HEK293 (cell line): ENCODE results near the gene ANO3.

Source experiments
- CTCF ChIA-PET: fragments of 350-600 bp; formaldehyde crosslinking; extraction: SDS; loops from one replicate; lab custom pipeline; 2021; ENCODE audit warnings: antibody characterized with exemption; lab: Yijun Ruan, JAX
- POLR2A ChIA-PET: fragments of 300-600 bp; formaldehyde crosslinking; extraction: SDS; loops from one replicate; lab custom pipeline; 2020; ENCODE audit warnings: antibody characterized with exemption, inconsistent platforms; lab: Yijun Ruan, JAX
- H3K27ac ChIP-seq: fragments of 200-500 bp; sonication (Bioruptor generic); 2 replicates; pipeline ENCODE4 v1.5.1; 2014; ENCODE audit warnings: low read depth, low read length, control low read depth, inconsistent platforms; ENCODE audit errors: extremely low read depth
- H3K36me3 ChIP-seq, 2 experiments: fragments of 200-500 bp in 1 of 2; sonication (Bioruptor generic) in 1 of 2; 1 replicate in 1 of 2; 2 replicates in 1 of 2; pipeline ENCODE4 v1.5.1; 2014 to 2017; ENCODE audit warnings: inconsistent platforms in 2 of 2, low read length in 2 of 2; ENCODE audit not compliant: control insufficient read depth in 2 of 2, insufficient read depth in 1 of 2
- H3K4me1 ChIP-seq: fragments of 200-500 bp; sonication (Bioruptor generic); 2 replicates; pipeline ENCODE4 v1.5.1; 2014; ENCODE audit warnings: mild to moderate bottlenecking, low read length, inconsistent platforms; ENCODE audit not compliant: control insufficient read depth, insufficient read depth
- H3K4me3 ChIP-seq: 2 replicates; pipeline ENCODE4 v1.5.1; 2011; ENCODE audit warnings: low read depth, mild to moderate bottlenecking, control low read depth, low read length, moderate library complexity
- H3K9me3 ChIP-seq: fragments of 200-500 bp; sonication (Bioruptor generic); 2 replicates; pipeline ENCODE4 v1.5.1; 2014; ENCODE audit warnings: low read depth, low read length, inconsistent platforms; ENCODE audit not compliant: control insufficient read depth, insufficient read depth
- BCL6B ChIP-seq: fragments of 450-650 bp; formaldehyde crosslinking; IDR thresholded peaks from 2 replicates; pipeline ENCODE4 v1.5.1; 2017; ENCODE audit warnings: missing biosample characterization, missing genetic modification characterization
- HOXD13 ChIP-seq: sonication (generic); formaldehyde crosslinking; IDR thresholded peaks from 2 replicates; pipeline ENCODE4 v1.8.0; 2022; ENCODE audit warnings: missing genetic modification reagents, borderline replicate concordance
- KLF16 ChIP-seq: fragments of 450-650 bp; formaldehyde crosslinking; IDR thresholded peaks from 2 replicates; pipeline ENCODE4 v1.5.1; 2017; ENCODE audit warnings: missing biosample characterization, missing genetic modification characterization
- MEIS1 ChIP-seq: sonication (generic); formaldehyde crosslinking; IDR thresholded peaks from 2 replicates; pipeline ENCODE4 v1.8.1; 2022; ENCODE audit warnings: missing genetic modification reagents, mild to moderate bottlenecking, borderline replicate concordance
- SETDB1 ChIP-seq: IDR thresholded peaks from one replicate; pipeline ENCODE4 v1.6.1; 2017; ENCODE audit warnings: mild to moderate bottlenecking, low read length, moderate library complexity, mixed read lengths; ENCODE audit not compliant: insufficient read length
- TCF7L2 ChIP-seq: IDR thresholded peaks from 2 replicates; pipeline ENCODE4 v1.6.1; 2011; ENCODE audit warnings: low read depth, mild to moderate bottlenecking, inconsistent platforms, low read length, moderate library complexity, borderline replicate concordance
- ZBTB26 ChIP-seq: fragments of 450-650 bp; formaldehyde crosslinking; optimal IDR thresholded peaks from 2 replicates; pipeline ENCODE3; 2016; ENCODE audit warnings: missing biosample characterization, mild to moderate bottlenecking, missing genetic modification characterization
- ZNF133 ChIP-seq: fragments of 450-650 bp; formaldehyde crosslinking; IDR thresholded peaks from 2 replicates; pipeline ENCODE4 v1.5.1; 2016; ENCODE audit warnings: missing biosample characterization, missing genetic modification characterization
- ZNF23 ChIP-seq: fragments of 450-650 bp; formaldehyde crosslinking; IDR thresholded peaks from 2 replicates; pipeline ENCODE4 v1.5.1; 2016; ENCODE audit warnings: missing biosample characterization, missing genetic modification characterization, borderline replicate concordance
- ZNF280C ChIP-seq: fragments of 450-650 bp; formaldehyde crosslinking; IDR thresholded peaks from 2 replicates; pipeline ENCODE4 v1.5.1; 2016; ENCODE audit warnings: missing biosample characterization, missing genetic modification characterization
- ZNF280D ChIP-seq: fragments of 450-650 bp; formaldehyde crosslinking; IDR thresholded peaks from 2 replicates; pipeline ENCODE4 v1.5.1; 2016; ENCODE audit warnings: missing biosample characterization, missing genetic modification characterization
- ZNF488 ChIP-seq: fragments of 450-650 bp; formaldehyde crosslinking; IDR thresholded peaks from 2 replicates; pipeline ENCODE4 v1.5.1; 2016; ENCODE audit warnings: missing biosample characterization, missing genetic modification characterization
- ZNF510 ChIP-seq: fragments of 450-650 bp; formaldehyde crosslinking; IDR thresholded peaks from 2 replicates; pipeline ENCODE4 v1.5.1; 2018; ENCODE audit warnings: mild to moderate bottlenecking, missing genetic modification characterization, missing biosample characterization; ENCODE audit not compliant: insufficient replicate concordance
- ZNF544 ChIP-seq: fragments of 450-650 bp; formaldehyde crosslinking; IDR thresholded peaks from 2 replicates; pipeline ENCODE4 v1.5.0; 2017; ENCODE audit warnings: missing biosample characterization, missing genetic modification characterization
- ZNF549 ChIP-seq: fragments of 450-650 bp; IDR thresholded peaks from 2 replicates; pipeline ENCODE4 v1.5.1; 2018; ENCODE audit warnings: missing biosample characterization, missing genetic modification characterization, mild to moderate bottlenecking, inconsistent platforms, moderate library complexity
- ZNF561 ChIP-seq: fragments of 450-650 bp; IDR thresholded peaks from 2 replicates; pipeline ENCODE4 v1.5.1; 2018; ENCODE audit warnings: missing biosample characterization, missing genetic modification characterization, borderline replicate concordance
- ZNF596 ChIP-seq: fragments of 450-650 bp; IDR thresholded peaks from 2 replicates; pipeline ENCODE4 v1.5.0; 2018; ENCODE audit warnings: missing biosample characterization, mild to moderate bottlenecking, missing genetic modification characterization, moderate library complexity
- ZNF658 ChIP-seq: fragments of 450-650 bp; formaldehyde crosslinking; IDR thresholded peaks from 2 replicates; pipeline ENCODE4; 2016; ENCODE audit warnings: missing biosample characterization, missing genetic modification characterization
- ZSCAN5A ChIP-seq: fragments of 450-650 bp; formaldehyde crosslinking; IDR thresholded peaks from 2 replicates; pipeline ENCODE4 v1.5.1; 2016; ENCODE audit warnings: missing biosample characterization, missing genetic modification characterization
- ZXDB ChIP-seq: fragments of 450-650 bp; formaldehyde crosslinking; IDR thresholded peaks from 2 replicates; pipeline ENCODE4 v1.5.1; 2016; ENCODE audit warnings: missing biosample characterization, missing genetic modification characterization

The ANO3 gene

GRCh38 chr11:26322335-26323067 lies 9.4 kb upstream of the ANO3 start:
- ChIA-PET POLR2A (no interaction called here), CTCF (no interaction called here)
- no peak overlapping the region for H3K27ac ChIP-seq

GRCh38 chr11:26323837-26324236 lies 8.1 kb upstream of the ANO3 start:
- Histone ChIP-seq H3K4me3 (no peak overlapping the region), H3K27ac (no peak overlapping the region), H3K4me1 (no peaks in the 10 kb centered on the region), H3K36me3 (no peaks in the 10 kb centered on the region), H3K9me3 (no peaks in the 10 kb centered on the region)
- CTCF ChIA-PET, result interaction anchor here (0.6 kb wide), 1 partner anchor 8 kb away, joined by 4 read pairs; the partner anchor contains the start of gene ANO3
- POLR2A ChIA-PET, result no interaction called here
- TF ChIP-seq KLF16 (tag by site-specific recombination), result no peak
- TF ChIP-seq ZNF510 (tag by site-specific recombination), result no peak
- TF ChIP-seq MEIS1, result no peak
- no peak for TF ChIP-seq ZBTB26 (tag by site-specific recombination)
- no peak for TF ChIP-seq ZNF133 (tag by site-specific recombination)
- no peak for TF ChIP-seq TCF7L2
- TF ChIP-seq ZNF280C (tag by site-specific recombination), result no peak
- no peak for TF ChIP-seq ZNF596 (tag by site-specific recombination)
- TF ChIP-seq ZNF488, result no peak
- TF ChIP-seq ZSCAN5A (tag by site-specific recombination), result no peak
- no peak for TF ChIP-seq ZNF561 (tag by site-specific recombination)
- no peak for TF ChIP-seq ZNF544
- TF ChIP-seq ZNF549, result no peak
- TF ChIP-seq BCL6B, result no peak
- no peak for TF ChIP-seq ZNF658 (tag by site-specific recombination)

More at GRCh38 chr11:26322335-26323067, 9.4 kb upstream of the ANO3 start:
- Histone ChIP-seq H3K4me3 (no peak overlapping the region), H3K9me3 (no peaks in the 10 kb centered on the region), H3K4me1 (no peaks in the 10 kb centered on the region), H3K36me3 (no peaks in the 10 kb centered on the region)
- TF ChIP-seq SETDB1 (no peak), ZXDB (tag by site-specific recombination) (no peak), ZNF280D (tag by site-specific recombination) (no peak), ZNF23 (no peak), HOXD13 (CRISPR knock-in tag) (no peak)
